Keratinocyte (primary cell): ENCODE results near the gene LMCD1.

Source experiments
- CTCF ChIP-seq, 3 experiments: IDR thresholded peaks in 1 of 3; conservative IDR thresholded peaks in 1 of 3; optimal IDR thresholded peaks in 1 of 3; 2 replicates in 2 of 3; 3 replicates in 1 of 3; pipeline versions ENCODE3 to v1.5.1; 2011; ENCODE audit warnings: low read length in 3 of 3, mild to moderate bottlenecking in 3 of 3, moderate library complexity in 2 of 3, control low read depth in 1 of 3, inconsistent platforms in 1 of 3; ENCODE audit not compliant: insufficient read depth in 2 of 3; ENCODE audit errors: extremely low read depth in 1 of 3
- EZH2 ChIP-seq: IDR thresholded peaks from one replicate; pipeline ENCODE4 v1.6.1; 2012; ENCODE audit warnings: inconsistent platforms, mild to moderate bottlenecking, low read length, moderate library complexity

DNA sequence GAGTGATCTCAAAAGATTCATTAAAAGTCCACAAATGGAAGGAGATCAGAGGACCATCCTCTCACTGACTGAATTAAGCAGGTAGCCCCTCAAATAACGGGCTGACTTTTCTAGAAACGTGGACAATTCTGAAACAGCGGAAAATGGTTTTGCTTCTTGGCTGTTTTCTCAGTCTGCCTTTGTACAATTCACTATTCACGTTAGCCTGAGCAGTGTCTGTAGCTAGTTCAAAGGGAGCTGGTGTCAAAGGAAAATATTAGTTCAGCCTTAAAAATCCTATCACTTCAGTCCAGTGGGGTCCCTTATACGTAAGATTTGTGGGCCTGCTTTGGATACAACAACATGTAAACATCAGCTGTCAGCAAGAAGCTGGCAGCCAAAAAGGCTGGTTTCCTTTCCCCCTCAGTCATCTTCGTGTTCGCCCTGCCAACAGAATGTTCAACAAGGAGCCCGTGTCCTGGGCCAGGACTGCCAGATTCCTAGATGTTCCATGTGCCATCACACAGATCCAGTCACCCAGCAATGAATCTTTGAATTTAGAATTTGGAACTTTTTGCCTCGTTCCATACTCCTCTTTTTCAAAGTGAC, 19.3 kb downstream of the LMCD1 start:
- TF ChIP-seq CTCF (optimal IDR thresholded peaks at IDR 0.05 in 1 of 3, IDR thresholded peaks at IDR 0.05 in 1 of 3, conservative IDR thresholded peaks at IDR 0.05 in 1 of 3; ENCODE audit: extremely low read depth in 1 of 3, insufficient read depth in 2 of 3, low read length in 3 of 3) (no peak), EZH2 (no peak)
